ENCODE measurements around the gene LGALS3BP. TPM values are rescaled to one million over a fixed set of nuclear protein-coding genes. Genes with fewer than 3 reads are reported as not detected.

The LGALS3BP gene
- polyA plus RNA-seq, 1 donor (not counting 4 experiments of a cell fraction or from before 2014, with no cell fraction given) = 53.0 TPM

- no peak for DNase-seq (ENCODE audit: low read depth, low spot score)
- H2AFZ ChIP-seq (ENCODE audit: control insufficient read depth, low read length) = no peak overlapping the region
- dilution Hi-C loops (cut with MboI; ENCODE audit: extremely low pct_ligation_motif_present, low sequenced_read_pairs) = no loop called here
- H3K9me3 ChIP-seq (ENCODE audit: control insufficient read depth, low read depth, low read length) = no peaks in the 10 kb centered on the region
- no peaks in the 10 kb centered on the region for H3K9me1 ChIP-seq (ENCODE audit: control insufficient read depth, extremely low read depth, insufficient read depth, low read length)
- H3K9ac ChIP-seq (ENCODE audit: control insufficient read depth, extremely low read depth, insufficient read depth, low read length) = no peak overlapping the region
- peaks cover 41% of the 10 kb centered on the region for H3K4me1 ChIP-seq (ENCODE audit: control insufficient read depth, extremely low read depth, insufficient read depth, low read length)
- H4K20me1 ChIP-seq (ENCODE audit: control insufficient read depth, extremely low read depth, insufficient read depth, low read length) = no peaks in the 10 kb centered on the region
- H3K4me2 ChIP-seq (ENCODE audit: control insufficient read depth, extremely low read depth, insufficient read depth, low read depth, low read length) = peak overlapping the region; percentile 80
- peak in 1 of 3 experiments; percentile 20 for TF ChIP-seq CTCF (optimal IDR thresholded peaks at IDR 0.05 in 1 of 3, IDR thresholded peaks at IDR 0.05 in 1 of 3, conservative IDR thresholded peaks at IDR 0.05 in 1 of 3; ENCODE audit: extremely low read depth in 1 of 3, insufficient read depth in 2 of 3, low read length in 3 of 3)
- TF ChIP-seq EZH2 (IDR thresholded peaks at IDR 0.05; ENCODE audit: low read length) = no peak
- H3K36me3 ChIP-seq (ENCODE audit: control insufficient read depth in 2 of 2, extremely low read depth in 1 of 2, insufficient read depth in 2 of 2, low read length in 2 of 2) = peaks cover 0 to 6% of the 10 kb centered on the region in 2 experiments
- peak overlapping the region in 2 of 3 experiments; percentile 6 to 44 for H3K4me3 ChIP-seq (ENCODE audit: control insufficient read depth in 2 of 3, extremely low read depth in 1 of 3, insufficient read depth in 2 of 3, low read depth in 1 of 3, low read length in 3 of 3)
- no peak for FAIRE-seq
- H3K79me2 ChIP-seq (ENCODE audit: control insufficient read depth, insufficient read depth, low read length) = peaks cover 18% of the 10 kb centered on the region
- no peak overlapping the region for H3K27ac ChIP-seq (ENCODE audit: control insufficient read depth, insufficient read depth, low read length)
- H3K27me3 ChIP-seq (ENCODE audit: control insufficient read depth, extremely low read depth, insufficient read depth, low read length) = no peaks in the 10 kb centered on the region
Observed at GRCh38 chr17:78977997-78978973, 1.4 kb downstream of the LGALS3BP start.

GRCh38 chr17:78977681-78977943 lies 2.1 kb downstream of the LGALS3BP start:
- peaks cover 41% of the 10 kb centered on the region for H3K4me1 ChIP-seq (ENCODE audit: control insufficient read depth, extremely low read depth, insufficient read depth, low read length)
- H3K9ac ChIP-seq (ENCODE audit: control insufficient read depth, extremely low read depth, insufficient read depth, low read length) = no peak overlapping the region
- no peaks in the 10 kb centered on the region for H3K9me1 ChIP-seq (ENCODE audit: control insufficient read depth, extremely low read depth, insufficient read depth, low read length)
- H3K79me2 ChIP-seq (ENCODE audit: control insufficient read depth, insufficient read depth, low read length) = peaks cover 18% of the 10 kb centered on the region
- dilution Hi-C loops (cut with MboI; ENCODE audit: extremely low pct_ligation_motif_present, low sequenced_read_pairs) = no loop called here
- H3K4me2 ChIP-seq (ENCODE audit: control insufficient read depth, extremely low read depth, insufficient read depth, low read depth, low read length) = peak overlapping the region; percentile 22
- no peaks in the 10 kb centered on the region for H4K20me1 ChIP-seq (ENCODE audit: control insufficient read depth, extremely low read depth, insufficient read depth, low read length)
- FAIRE-seq = no peak
- no peaks in the 10 kb centered on the region for H3K9me3 ChIP-seq (ENCODE audit: control insufficient read depth, low read depth, low read length)
- H3K4me3 ChIP-seq (ENCODE audit: control insufficient read depth in 2 of 3, extremely low read depth in 1 of 3, insufficient read depth in 2 of 3, low read depth in 1 of 3, low read length in 3 of 3) = peak overlapping the region in 2 of 3 experiments; percentile 6 to 13
- H2AFZ ChIP-seq (ENCODE audit: control insufficient read depth, low read length) = no peak overlapping the region
- TF ChIP-seq CTCF (optimal IDR thresholded peaks at IDR 0.05 in 1 of 3, IDR thresholded peaks at IDR 0.05 in 1 of 3, conservative IDR thresholded peaks at IDR 0.05 in 1 of 3; ENCODE audit: extremely low read depth in 1 of 3, insufficient read depth in 2 of 3, low read length in 3 of 3) = no peak
- no peak for TF ChIP-seq EZH2 (IDR thresholded peaks at IDR 0.05; ENCODE audit: low read length)
- no peaks in the 10 kb centered on the region for H3K27me3 ChIP-seq (ENCODE audit: control insufficient read depth, extremely low read depth, insufficient read depth, low read length)
- H3K27ac ChIP-seq (ENCODE audit: control insufficient read depth, insufficient read depth, low read length) = no peak overlapping the region
- peaks cover 0 to 6% of the 10 kb centered on the region in 2 experiments for H3K36me3 ChIP-seq (ENCODE audit: control insufficient read depth in 2 of 2, extremely low read depth in 1 of 2, insufficient read depth in 2 of 2, low read length in 2 of 2)
- no peak for DNase-seq (ENCODE audit: low read depth, low spot score)
